HUDEP-2 (cell line): ENCODE data around the gene ZNF724.
"Not testable (repeated sequence)": the region's sequence is repeated elsewhere in the genome, so short reads cannot be mapped to it uniquely, and the experiment has no call there.

ENCODE experiments used
- DNase-seq, 76 experiments: peaks; one replicate each; lab custom pipeline; 2025; ENCODE audit not compliant: unreplicated experiment in 76 of 76; lab: John Stamatoyannopoulos, UW

The ZNF724 gene

DNA sequence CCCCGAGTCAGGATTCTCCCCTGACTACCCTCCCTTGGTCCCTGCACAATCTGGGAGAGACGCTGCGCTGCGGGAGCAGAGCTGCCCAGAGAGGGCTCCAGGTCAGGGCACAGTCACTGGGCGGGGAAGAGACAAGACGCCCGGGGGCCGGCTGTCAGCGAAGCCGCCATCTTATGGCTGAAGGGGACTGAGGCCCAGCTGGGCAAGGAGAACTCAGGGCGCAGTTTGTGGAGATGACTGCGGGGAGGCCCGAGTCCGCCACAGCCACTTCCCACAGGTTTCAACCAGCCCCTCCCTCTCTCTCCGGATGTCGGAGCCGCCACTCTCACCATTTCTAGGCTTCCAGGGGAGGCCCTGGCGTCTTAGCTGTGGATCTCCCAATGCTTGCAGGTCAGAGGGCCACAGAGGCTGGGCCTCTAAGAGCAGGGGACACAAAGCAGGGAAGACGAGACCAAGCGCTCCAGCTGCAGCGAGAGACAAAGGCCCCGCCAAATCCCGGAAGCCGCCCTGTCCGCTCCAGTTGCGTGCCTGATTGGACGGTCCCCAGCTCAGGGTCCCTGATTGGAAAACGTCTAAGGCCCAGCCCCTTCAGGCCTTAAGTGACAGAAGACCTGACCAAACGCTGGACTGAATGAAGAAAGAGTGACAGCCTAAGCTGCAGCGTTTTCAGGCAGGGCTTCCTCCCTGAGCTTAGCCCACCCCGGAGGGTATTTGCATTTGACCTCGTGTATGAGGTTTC, at the start of gene ZNF724:
Gene ZNF724, minus strand, starts transcription at position 484 of the 739 bp plus-strand sequence. Its CDS starts 152 bp downstream, at position 332.
- peak in 71 of 76 experiments; percentile 17 to 98 (median 89) for DNase-seq

GRCh38 chr19:23294141-23294540, 43.9 kb upstream of the ZNF724 start:
- no peak for DNase-seq

DNA sequence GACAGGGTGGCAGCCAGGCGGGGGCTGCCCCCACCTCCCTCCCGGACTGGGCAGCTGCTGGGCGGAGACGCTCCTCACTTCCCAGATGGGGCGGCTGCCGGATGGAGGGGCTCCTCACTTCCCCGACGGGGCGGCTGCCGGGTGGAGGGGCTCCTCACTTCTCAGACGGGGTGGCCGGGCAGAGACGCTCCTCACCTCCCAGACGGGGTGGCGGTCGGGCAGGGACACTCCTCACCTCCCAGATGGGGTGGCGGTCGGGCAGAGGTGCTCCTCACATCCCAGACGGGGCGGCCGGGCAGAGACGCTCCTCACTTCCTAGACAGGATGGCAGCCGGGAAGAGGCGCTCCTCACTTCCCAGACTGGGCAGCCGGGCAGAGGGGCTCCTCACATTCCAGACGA, 39.8 kb upstream of the ZNF724 start:
- DNase-seq = not testable (repeated sequence)

DNA sequence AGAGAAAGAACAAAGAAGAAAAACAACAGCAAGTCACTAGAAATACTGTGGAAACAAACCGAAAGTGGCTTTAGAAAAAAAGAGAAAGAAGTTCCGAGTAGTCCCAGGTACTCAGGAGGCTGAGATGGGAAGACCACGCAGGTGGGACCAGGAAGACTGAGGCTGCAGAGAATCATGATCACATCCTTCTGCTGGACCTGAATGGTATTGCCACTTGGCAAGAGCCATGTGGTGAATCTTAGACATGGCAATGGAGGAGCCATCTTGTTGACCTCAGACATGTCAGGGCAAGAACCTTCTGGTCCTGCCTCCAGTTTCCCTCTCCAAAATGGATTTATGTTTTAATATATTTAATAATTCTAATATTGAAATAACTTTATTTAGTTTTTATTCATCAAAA, 37.4 kb upstream of the ZNF724 start:
- DNase-seq = no peak

GRCh38 chr19:23286477-23286876, 36.3 kb upstream of the ZNF724 start:
- DNase-seq = no peak

DNA sequence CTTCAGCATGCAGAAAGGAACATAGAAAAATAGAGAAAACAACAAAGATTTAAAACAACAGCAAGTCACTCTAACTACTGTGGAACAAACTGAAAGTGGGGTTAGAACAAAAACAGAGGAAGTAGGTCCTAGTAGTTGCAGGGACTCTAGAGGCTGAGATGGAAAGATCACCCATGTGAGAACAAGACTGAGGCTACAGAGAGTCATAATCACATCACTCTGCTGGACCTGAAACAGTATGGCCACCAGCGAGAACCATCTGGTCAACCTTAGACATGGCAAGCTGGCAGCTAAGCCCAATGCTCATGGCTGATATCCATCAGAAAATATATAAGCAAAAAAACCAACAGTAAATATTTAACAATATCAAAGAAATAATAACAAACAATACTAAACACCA, 35.8 kb upstream of the ZNF724 start:
- no peak for DNase-seq

- DNase-seq = not testable (repeated sequence)
These were observed 35.1 kb upstream of the ZNF724 start for GRCh38 chr19:23285326-23285725.

DNA sequence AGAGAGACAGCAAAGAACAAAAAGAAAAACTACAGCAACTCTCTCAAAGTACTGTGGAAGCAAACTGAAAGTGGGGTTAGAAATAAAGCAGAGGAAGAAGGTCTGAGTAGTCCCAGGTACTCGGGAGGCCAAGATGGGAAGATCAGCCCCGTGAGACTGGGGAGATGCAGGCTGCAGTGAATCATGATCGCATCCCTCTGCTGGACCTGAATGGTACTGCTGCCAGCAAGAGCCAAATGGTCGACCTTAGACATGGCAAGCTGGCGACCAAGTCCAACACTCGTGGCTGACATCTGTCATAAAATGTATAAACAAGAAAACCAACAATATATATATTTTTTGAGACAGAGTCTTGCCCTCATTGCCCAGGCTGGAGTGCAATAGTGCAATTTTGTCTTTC, 33.7 kb upstream of the ZNF724 start:
- DNase-seq = peak in 36 of 76 experiments; percentile 3 to 46 (median 14)

DNA sequence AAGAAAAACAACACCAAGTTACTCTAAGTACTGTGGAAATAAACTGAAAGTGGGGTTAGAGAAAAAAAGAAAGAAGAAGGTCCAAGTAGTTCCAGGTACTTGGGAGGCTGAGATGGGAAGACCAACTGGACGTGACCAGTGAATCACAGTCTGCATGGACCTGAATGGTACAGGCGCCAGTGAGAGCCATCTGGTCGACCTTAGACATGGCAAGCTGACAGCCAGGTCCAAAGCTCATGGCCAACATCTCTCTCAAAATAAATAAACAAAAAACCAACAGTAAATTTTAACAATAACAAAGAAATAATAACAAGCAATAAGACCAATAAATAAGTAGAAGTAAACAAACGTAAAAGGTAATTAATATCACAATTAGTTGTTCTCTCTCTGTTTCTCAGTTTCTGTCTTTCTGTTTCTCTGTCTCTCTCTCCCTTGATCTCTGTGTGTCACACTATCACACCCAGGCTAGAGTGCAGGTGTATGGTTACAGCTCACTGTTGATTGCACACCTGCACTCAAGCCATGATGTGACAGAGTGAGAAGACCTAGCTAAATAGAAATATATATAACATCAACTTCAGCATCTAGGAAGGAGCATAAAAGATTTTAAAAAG, 31.6 kb upstream of the ZNF724 start:
- no peak for DNase-seq

GRCh38 chr19:23278118-23278517, 27.9 kb upstream of the ZNF724 start:
- DNase-seq = not testable (repeated sequence)

GRCh38 chr19:23273590-23274412, 23.6 kb upstream of the ZNF724 start:
- DNase-seq = peak in 66 of 76 experiments; percentile 5 to 86 (median 68)

DNA sequence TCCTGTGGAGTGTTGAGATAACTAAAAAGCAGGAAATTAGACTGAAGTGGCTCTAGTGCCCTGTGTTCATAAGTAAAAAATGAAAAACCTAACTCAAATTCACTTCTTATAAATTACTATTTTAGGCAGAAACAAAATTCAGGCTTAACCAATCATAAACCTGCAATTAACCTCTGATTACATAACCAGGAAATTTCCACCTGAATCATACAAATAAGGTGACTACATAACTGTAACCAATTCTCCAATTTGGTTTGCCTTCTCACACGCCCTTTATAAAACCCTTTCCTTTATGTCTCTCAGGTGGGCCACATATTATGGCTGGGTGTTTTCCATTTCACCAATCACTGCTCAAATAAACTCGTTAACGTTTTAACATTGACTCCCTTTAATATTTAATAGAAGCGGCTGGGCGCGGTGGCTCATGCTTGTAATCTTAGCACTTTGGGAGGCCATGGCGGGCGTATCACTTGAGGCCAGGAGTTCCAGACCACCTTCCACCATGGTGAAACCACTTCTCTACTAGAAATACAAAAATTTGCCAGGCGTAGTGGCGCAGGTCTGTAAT, 22.9 kb upstream of the ZNF724 start:
- DNase-seq = peak in 1 of 76 experiments; percentile 4

DNA sequence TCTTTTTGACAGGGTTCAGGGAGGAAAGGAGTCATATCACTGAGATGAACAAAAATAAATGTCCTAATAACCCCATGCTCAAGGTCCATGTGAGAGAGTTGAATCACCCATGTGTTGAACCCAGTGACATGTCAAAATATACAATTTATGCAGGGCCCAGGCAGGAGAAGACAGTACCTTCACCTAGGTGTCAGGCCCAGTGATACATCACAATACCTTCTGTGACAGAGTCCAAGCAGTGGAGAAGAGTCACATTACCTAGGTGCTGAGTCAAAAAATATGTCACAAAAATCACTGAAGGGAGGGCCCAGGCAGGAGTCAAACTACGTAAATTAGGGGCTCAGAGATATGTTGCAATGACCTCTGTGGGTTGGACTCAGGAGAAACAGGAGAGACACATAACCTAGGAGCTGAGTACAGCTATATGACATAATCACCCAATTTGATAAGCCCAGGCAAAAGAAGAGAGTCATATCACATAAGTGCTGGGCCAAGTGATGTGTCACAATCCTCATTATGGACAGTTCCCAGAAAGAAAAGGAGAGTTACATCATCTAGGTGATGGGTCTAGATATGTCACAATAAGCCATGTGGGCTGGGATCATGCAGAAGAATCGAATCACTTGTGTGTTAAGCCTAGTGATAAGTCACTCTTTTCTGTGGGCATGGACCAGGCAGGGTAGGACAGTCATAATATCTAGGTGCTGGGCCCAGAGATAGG, 13.8 kb upstream of the ZNF724 start:
- no peak for DNase-seq

GRCh38 chr19:23263396-23263795, 13.2 kb upstream of the ZNF724 start:
- no peak for DNase-seq

DNA sequence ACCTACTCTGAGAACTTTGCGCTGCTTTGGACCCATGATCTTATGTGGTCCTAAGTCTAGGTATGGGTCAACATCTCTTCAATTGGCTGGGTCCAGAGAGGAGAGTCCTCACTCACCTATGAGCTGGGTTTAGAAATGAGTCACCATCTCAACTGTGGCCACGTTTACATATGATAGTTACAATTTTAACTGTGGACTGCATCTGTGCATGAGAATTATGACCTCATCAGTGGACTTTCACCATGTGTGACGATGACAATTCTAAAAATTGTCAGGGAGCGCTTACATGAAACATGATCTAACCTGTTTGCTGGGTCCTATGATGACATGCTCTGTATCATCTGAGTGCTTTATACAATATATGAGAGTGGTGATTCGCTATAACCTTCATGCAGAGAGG, 12.7 kb upstream of the ZNF724 start:
- DNase-seq = no peak

DNA sequence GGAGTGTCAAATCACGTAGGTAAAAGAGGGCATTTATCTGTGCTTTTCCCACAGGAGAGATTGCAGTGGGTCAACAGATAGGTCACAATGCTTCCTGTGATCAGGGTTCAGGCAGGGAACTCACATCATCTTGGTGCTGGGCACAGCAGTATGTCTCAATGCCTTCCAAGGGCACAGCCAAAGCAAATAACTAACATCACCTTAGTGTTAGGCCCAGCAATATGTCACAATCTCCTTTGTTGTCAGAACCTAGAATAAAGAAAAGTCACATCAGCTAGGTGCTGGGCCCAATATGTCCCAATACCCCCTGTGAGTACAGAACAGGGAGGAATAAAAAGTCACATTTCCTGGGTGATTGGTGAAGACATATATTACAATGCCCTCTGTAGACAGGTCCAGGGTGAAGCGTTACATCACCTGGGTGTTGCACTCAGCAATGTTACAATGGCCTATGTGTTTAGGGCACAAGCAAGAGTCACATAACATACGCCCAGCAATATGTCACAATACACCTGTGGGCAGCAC, 11.4 kb upstream of the ZNF724 start:
- DNase-seq = no peak

DNA sequence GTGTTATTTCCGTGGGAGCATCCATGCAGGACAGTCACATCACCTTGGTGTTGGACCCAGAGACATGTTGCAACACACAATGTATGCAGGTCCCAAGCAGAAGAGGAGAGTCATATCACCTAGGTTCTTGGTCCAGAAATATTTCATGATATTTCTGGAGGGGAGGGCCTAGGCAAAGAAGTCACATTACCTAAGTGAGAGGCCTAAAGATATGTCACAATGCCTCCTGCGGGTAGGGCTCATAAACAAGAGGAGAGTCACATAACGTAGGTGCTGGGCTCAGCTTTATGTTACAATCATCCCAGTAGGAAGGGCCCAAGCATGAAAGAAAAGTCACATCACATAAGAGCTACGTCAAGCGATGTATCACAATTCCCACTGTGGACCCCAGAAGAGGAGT, 10.8 kb upstream of the ZNF724 start:
- DNase-seq = no peak

- DNase-seq = no peak
These were observed 9.8 kb upstream of the ZNF724 start for GRCh38 chr19:23259961-23260360.

GRCh38 chr19:23255700-23256099, 5.5 kb upstream of the ZNF724 start:
- DNase-seq = no peak
